LNCAP (cell line): ENCODE results near the gene CAPN3.

ENCODE experiments used
- CTCF ChIP-seq: fragments of 450-650 bp; IDR thresholded peaks from 2 replicates; pipeline ENCODE4 v1.5.1; 2017; ENCODE audit warnings: mild to moderate bottlenecking

The CAPN3 gene

GRCh38 chr15:42403389-42403788 lies 44.1 kb downstream of the CAPN3 start:
- TF ChIP-seq CTCF = no peak

- TF ChIP-seq CTCF = no peak
These were observed 45.3 kb downstream of the CAPN3 start for GRCh38 chr15:42404461-42405235.

GRCh38 chr15:42405863-42406482 lies 46.7 kb downstream of the CAPN3 start:
- no peak for TF ChIP-seq CTCF

GRCh38 chr15:42408178-42408577 lies 48.9 kb downstream of the CAPN3 start:
- TF ChIP-seq CTCF = no peak

GRCh38 chr15:42409011-42409410 lies 49.7 kb downstream of the CAPN3 start:
- no peak for TF ChIP-seq CTCF

- no peak for TF ChIP-seq CTCF
These were observed 52.6 kb downstream of the CAPN3 start for GRCh38 chr15:42411884-42412283.

- no peak for TF ChIP-seq CTCF
These were observed 54.6 kb downstream of the CAPN3 start for GRCh38 chr15:42413920-42414319.
